Mucosa of descending colon (tissue), 3 donors: ENCODE results near the gene LRCH2. TPM values are rescaled to one million over a fixed set of nuclear protein-coding genes. Genes with fewer than 3 reads are reported as not detected.
"Not testable (repeated sequence)": the region's sequence is repeated elsewhere in the genome, so short reads cannot be mapped to it uniquely, and the experiment has no call there.

Experiments
- ATAC-seq: fragments of 200-7000 bp; cut with Tn5 transposase; one replicate; pipeline ENCODE4 v1.9.1; 2020; ENCODE audit warnings: mild to moderate bottlenecking, moderate library complexity
- DNase-seq, 3 donors: peaks; one replicate each; pipeline ENCODE4 v3.0.0-alpha.2; 2020
- H3K36me3 ChIP-seq: fragments of 200-600 bp; one replicate; pipeline ENCODE4 v1.8.0; 2021; ENCODE audit warnings: low read depth, mild to moderate bottlenecking
- H3K4me1 ChIP-seq: fragments of 200-600 bp; one replicate; pipeline ENCODE4 v1.8.0; 2021; ENCODE audit warnings: low read depth, mild to moderate bottlenecking
- H3K4me3 ChIP-seq: fragments of 200-600 bp; one replicate; pipeline ENCODE4 v1.8.0; 2021; ENCODE audit warnings: mild to moderate bottlenecking
- H3K9me3 ChIP-seq: fragments of 200-600 bp; one replicate; pipeline ENCODE4 v1.8.0; 2021; ENCODE audit warnings: mild to moderate bottlenecking
- CTCF ChIP-seq: fragments of 200-600 bp; IDR thresholded peaks from one replicate; pipeline ENCODE4 v1.8.0; 2022; ENCODE audit warnings: antibody characterized with exemption, mild to moderate bottlenecking
- intact Hi-C, 2 donors: fragments of 100-400 bp; cut with DNase I in 1 of 2; cut with micrococcal nuclease in 1 of 2; formaldehyde crosslinking; loops; one replicate each; pipeline versions ENCODE4 v1.11.0 to v1.11.1; 2022; cut with DNase I, micrococcal nuclease
- total RNA-seq, 3 donors: library from RNA; stranded (reverse); fragmentation: NEBNext Ultra II Directional in 2 of 3; extraction: Animal tissue kit (Norgen Biotek cat#: 25700) in 2 of 3; gene quantifications; one replicate each; pipeline versions ENCODE4 v1.2.1 to v1.2.4, GENCODE V29; 2021 to 2023
- donor health status: DM: no; HTN: no; CAD: no; lungs with moderate emphysema.
- donor health status: DM: no; HTN: no; CAD: no.
- donor health status: DM: no; HTN: yes; CAD: no.

The LRCH2 gene
- total RNA-seq, 3 donors from 2014 or later, result 0.43 to 13.2 (median 1.9) TPM

- H3K4me3 ChIP-seq, result no peak overlapping the region
- intact Hi-C loops, result no loop called here
Measured at GRCh38 chrX:115229337-115230003, 4.4 kb downstream of the LRCH2 start.

GRCh38 chrX:115226929-115227328 lies 7.0 kb downstream of the LRCH2 start:
- no peak overlapping the region for H3K4me3 ChIP-seq
- ATAC-seq, result no peak

More at GRCh38 chrX:115229337-115230003, 4.4 kb downstream of the LRCH2 start:
- no peak for TF ChIP-seq CTCF
- ATAC-seq (no peak), DNase-seq (no peak)
- H3K36me3 ChIP-seq, result no peaks in the 10 kb centered on the region
- no peaks in the 10 kb centered on the region for H3K9me3 ChIP-seq
- no peaks in the 10 kb centered on the region for H3K4me1 ChIP-seq

GRCh38 chrX:115217346-115217745 lies 16.6 kb downstream of the LRCH2 start:
- intact Hi-C loops, ATAC-seq, H3K36me3 ChIP-seq, DNase-seq, H3K4me1 ChIP-seq, H3K9me3 ChIP-seq, H3K4me3 ChIP-seq: not testable (repeated sequence)

More at GRCh38 chrX:115226929-115227328, 7.0 kb downstream of the LRCH2 start:
- Histone ChIP-seq H3K36me3 (no peaks in the 10 kb centered on the region), H3K9me3 (no peaks in the 10 kb centered on the region), H3K4me1 (no peaks in the 10 kb centered on the region)
- no peak for TF ChIP-seq CTCF
- intact Hi-C loops, result no loop called here
- no peak for DNase-seq

- Histone ChIP-seq H3K36me3 (no peaks in the 10 kb centered on the region), H3K4me3 (no peak overlapping the region), H3K9me3 (no peaks in the 10 kb centered on the region), H3K4me1 (no peaks in the 10 kb centered on the region)
- ATAC-seq, result no peak
- intact Hi-C loops, result no loop called here
- TF ChIP-seq CTCF, result no peak
- DNase-seq, result no peak
Measured at GRCh38 chrX:115214605-115215004, 19.3 kb downstream of the LRCH2 start.

- no peak for TF ChIP-seq CTCF
- Histone ChIP-seq H3K36me3 (no peaks in the 10 kb centered on the region), H3K4me1 (no peaks in the 10 kb centered on the region), H3K4me3 (no peak overlapping the region), H3K9me3 (no peaks in the 10 kb centered on the region)
- ATAC-seq (no peak), DNase-seq (no peak)
- intact Hi-C loops, result no loop called here
Measured at GRCh38 chrX:115214151-115214550, 19.7 kb downstream of the LRCH2 start.

GRCh38 chrX:115209547-115209946 lies 24.3 kb downstream of the LRCH2 start:
- H3K36me3 ChIP-seq, H3K9me3 ChIP-seq, DNase-seq, ATAC-seq, H3K4me1 ChIP-seq, H3K4me3 ChIP-seq, intact Hi-C loops: not testable (repeated sequence)

GRCh38 chrX:115204040-115204439 lies 29.9 kb downstream of the LRCH2 start:
- ATAC-seq (no peak), DNase-seq (no peak)
- no peaks in the 10 kb centered on the region for H3K9me3 ChIP-seq
- H3K4me3 ChIP-seq, result no peak overlapping the region
- intact Hi-C loops, result no loop called here
- no peak for TF ChIP-seq CTCF
- H3K4me1 ChIP-seq, result no peaks in the 10 kb centered on the region
- H3K36me3 ChIP-seq, result no peaks in the 10 kb centered on the region
